Measurements from ENCODE around the gene ZEB2. TPM values are rescaled to one million over a fixed set of nuclear protein-coding genes. Genes with fewer than 3 reads are reported as not detected.

ZEB2 gene
- total and polyA plus RNA-seq, 2 donors (not counting 3 experiments of a cell fraction or from before 2014, with no cell fraction given): 17.9 to 49.6 TPM

DNA sequence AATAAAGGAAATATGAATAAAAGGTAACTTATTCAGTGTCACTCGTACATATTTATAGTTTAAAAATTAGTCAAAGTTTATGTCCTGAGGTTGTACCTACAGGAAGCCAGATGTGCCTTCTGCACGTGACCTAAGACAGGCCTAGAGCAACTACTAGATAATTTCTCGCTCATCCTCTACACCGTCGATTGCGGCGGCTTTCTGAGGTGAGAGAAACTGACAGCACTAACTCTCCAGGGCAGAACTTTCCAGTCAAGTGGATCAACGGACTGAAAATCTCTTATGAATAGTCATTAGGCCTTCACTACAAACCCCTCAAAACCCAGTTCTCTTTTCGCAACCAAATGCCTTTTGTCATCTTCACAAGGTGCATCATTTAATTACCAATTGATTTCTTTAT is 54.2 kb downstream of the ZEB2 start:
- Histone ChIP-seq H3K4me2 (ENCODE audit: insufficient read depth, low read length) (no peak overlapping the region), H3K4me3 (replicated peaks in 1 of 3; ENCODE audit: insufficient read depth in 1 of 3, low read depth in 1 of 3, low read length in 3 of 3) (no peak overlapping the region), H3K9me1 (replicated peaks; ENCODE audit: control insufficient read depth, extremely low read depth, insufficient read depth, low read length) (no peaks in the 10 kb centered on the region), H2AFZ (ENCODE audit: low read depth, low read length) (no peak overlapping the region), H3K36me3 (ENCODE audit: control insufficient read depth in 2 of 2, extremely low read depth in 1 of 2, insufficient read depth in 2 of 2, low read length in 2 of 2) (no peaks in the 10 kb centered on the region), H4K20me1 (replicated peaks; ENCODE audit: control insufficient read depth, extremely low read depth, insufficient read depth, low read length) (no peaks in the 10 kb centered on the region), H3K27me3 (ENCODE audit: control insufficient read depth in 2 of 2, insufficient read depth in 2 of 2, low read length in 2 of 2) (no peaks in the 10 kb centered on the region), H3K79me2 (ENCODE audit: control insufficient read depth, insufficient read depth, low read length) (peaks cover 9% of the 10 kb centered on the region), H3K4me1 (ENCODE audit: control insufficient read depth, extremely low read depth, insufficient read depth, low read length) (peaks cover 4% of the 10 kb centered on the region), H3K27ac (ENCODE audit: insufficient read depth, low read depth, low read length) (no peak overlapping the region), H3K9ac (replicated peaks; ENCODE audit: extremely low read depth, insufficient read depth, low read length) (no peak overlapping the region), H3K9me3 (replicated peaks; ENCODE audit: control insufficient read depth, insufficient read depth, low read length) (no peaks in the 10 kb centered on the region)
- dilution Hi-C loops (cut with MboI; ENCODE audit: extremely low pct_ligation_motif_present, low sequenced_read_pairs) (no loop called here), intact Hi-C loops (cut with micrococcal nuclease) (no loop called here)
- FAIRE-seq (no peak), DNase-seq (ENCODE audit: low read depth, low spot score) (no peak)
- BruUV-seq (replicated peaks): no TSS peak
- CTCF ChIA-PET: no interaction called here
- POLR2A ChIA-PET: no interaction called here
- no peak for TF ChIP-seq POLR2AphosphoS5 (IDR thresholded peaks at IDR 0.05; ENCODE audit: insufficient read depth, low read depth, low read length)
- no peak for TF ChIP-seq JUN (IDR thresholded peaks at IDR 0.05; ENCODE audit: borderline replicate concordance, insufficient read depth, insufficient read length, low read depth)
- TF ChIP-seq, protein P1, sequence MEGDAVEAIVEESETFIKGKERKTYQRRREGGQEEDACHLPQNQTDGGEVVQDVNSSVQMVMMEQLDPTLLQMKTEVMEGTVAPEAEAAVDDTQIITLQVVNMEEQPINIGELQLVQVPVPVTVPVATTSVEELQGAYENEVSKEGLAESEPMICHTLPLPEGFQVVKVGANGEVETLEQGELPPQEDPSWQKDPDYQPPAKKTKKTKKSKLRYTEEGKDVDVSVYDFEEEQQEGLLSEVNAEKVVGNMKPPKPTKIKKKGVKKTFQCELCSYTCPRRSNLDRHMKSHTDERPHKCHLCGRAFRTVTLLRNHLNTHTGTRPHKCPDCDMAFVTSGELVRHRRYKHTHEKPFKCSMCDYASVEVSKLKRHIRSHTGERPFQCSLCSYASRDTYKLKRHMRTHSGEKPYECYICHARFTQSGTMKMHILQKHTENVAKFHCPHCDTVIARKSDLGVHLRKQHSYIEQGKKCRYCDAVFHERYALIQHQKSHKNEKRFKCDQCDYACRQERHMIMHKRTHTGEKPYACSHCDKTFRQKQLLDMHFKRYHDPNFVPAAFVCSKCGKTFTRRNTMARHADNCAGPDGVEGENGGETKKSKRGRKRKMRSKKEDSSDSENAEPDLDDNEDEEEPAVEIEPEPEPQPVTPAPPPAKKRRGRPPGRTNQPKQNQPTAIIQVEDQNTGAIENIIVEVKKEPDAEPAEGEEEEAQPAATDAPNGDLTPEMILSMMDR (IDR thresholded peaks at IDR 0.05; ENCODE audit: extremely low read depth in 1 of 2, insufficient read depth in 1 of 2, low read depth in 1 of 2, low read length in 2 of 2): no peak
- TF ChIP-seq FOS (IDR thresholded peaks at IDR 0.05; ENCODE audit: borderline replicate concordance, insufficient read depth, low read length): no peak
- TF ChIP-seq, protein P2, sequence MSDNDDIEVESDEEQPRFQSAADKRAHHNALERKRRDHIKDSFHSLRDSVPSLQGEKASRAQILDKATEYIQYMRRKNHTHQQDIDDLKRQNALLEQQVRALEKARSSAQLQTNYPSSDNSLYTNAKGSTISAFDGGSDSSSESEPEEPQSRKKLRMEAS (IDR thresholded peaks at IDR 0.05; ENCODE audit: insufficient read depth, insufficient read length): no peak
- TF ChIP-seq EZH2 (IDR thresholded peaks at IDR 0.05; ENCODE audit: borderline replicate concordance, low read depth, low read length, severe bottlenecking): no peak
- TF ChIP-seq MYC (IDR thresholded peaks at IDR 0.05; ENCODE audit: low read depth, low read length): no peak
- no peak for TF ChIP-seq GATA2 (IDR thresholded peaks at IDR 0.05; ENCODE audit: insufficient read depth, insufficient read length, low read depth, low read length)
- TF ChIP-seq POLR2A (IDR thresholded peaks at IDR 0.05; ENCODE audit: low read depth, low read length): no peak

Measured in endothelial cell of umbilical vein (primary cell).